ENCODE data around the gene GSG1L.

GSG1L gene

DNA sequence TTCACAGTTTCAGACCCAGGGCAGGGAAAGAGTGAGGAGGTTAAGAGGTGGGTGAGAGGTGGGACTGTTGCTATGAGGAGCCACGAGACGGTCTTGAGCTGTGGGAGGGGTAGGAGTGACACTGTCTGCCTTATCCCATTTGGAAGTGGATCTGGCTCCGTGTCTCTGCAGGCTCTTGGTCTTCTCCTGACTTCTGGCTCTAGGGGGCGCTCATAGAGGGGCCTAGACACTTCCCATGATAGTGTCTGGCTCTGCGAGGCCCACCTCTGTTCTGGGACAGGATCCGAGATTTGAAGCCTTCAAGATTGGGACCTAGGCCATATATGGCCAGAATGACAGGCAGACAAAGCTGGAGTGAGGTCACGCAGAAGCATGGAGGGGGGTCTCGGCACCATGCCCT, 204.5 kb downstream of the GSG1L start:
- no peak for DNase-seq (ENCODE audit: low read depth in 3 of 3, low spot score in 1 of 3)

DNA sequence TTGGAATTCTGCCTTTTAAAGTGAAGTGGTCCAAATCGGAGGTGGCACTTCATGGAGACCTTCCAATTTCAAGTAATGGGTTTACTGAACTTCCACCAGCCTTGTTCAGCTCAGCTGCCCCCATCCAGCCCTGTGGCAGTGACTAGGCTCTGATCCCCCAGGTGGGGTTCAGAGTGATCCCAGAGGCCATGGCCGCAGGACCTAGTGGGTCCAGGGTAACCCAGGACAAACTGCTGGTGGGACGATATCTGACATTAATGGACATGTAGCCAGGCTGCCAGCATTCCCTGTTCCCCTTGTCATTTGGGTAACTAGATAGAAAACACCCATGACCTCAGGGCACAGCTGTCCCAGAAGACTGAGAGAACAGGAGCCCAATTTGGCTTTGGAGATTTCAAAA, 209.9 kb downstream of the GSG1L start:
- no peak for DNase-seq (ENCODE audit: low read depth in 3 of 3, low spot score in 1 of 3)

DNA sequence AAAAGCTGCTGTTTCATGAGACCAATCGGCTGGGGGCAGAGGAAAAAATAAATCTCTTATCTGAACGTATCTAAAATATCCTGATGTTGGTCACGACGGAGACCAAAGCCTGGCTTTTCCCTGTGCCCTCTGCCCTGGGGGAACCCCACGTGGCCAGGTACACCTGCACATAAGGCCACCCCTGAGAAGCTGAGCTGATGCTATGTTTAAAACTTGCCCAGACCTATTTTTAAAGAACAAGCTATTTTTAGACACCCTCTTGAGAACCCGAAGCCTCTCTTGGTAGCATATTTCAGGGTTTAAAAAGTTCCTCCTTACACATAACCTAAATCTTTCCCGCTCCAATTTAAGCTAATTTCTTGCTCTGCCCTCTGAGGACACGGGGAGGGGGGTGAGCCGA, 210.4 kb downstream of the GSG1L start:
- DNase-seq (ENCODE audit: low read depth in 3 of 3, low spot score in 1 of 3): no peak

DNA sequence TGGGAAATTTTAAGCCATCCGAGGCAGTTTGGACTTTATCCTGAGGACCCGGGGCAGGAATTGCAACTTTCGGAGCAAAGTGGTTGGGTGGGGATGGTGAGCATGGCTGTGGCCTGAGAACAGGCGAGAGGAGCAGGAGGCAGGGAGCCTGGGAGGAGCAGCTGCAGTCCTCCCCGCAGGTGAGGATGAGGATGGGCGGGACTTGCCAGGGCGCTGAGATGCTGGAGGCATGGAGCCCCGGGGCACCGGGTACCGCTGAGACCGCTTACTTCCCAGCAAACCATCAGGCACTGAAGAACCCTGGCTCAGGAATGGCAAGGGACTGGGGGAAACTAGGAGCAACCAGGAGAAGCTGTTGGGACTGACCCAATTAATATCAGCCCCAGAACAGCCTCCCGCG, 210.8 kb downstream of the GSG1L start:
- no peak for DNase-seq (ENCODE audit: low read depth in 3 of 3, low spot score in 1 of 3)

DNA sequence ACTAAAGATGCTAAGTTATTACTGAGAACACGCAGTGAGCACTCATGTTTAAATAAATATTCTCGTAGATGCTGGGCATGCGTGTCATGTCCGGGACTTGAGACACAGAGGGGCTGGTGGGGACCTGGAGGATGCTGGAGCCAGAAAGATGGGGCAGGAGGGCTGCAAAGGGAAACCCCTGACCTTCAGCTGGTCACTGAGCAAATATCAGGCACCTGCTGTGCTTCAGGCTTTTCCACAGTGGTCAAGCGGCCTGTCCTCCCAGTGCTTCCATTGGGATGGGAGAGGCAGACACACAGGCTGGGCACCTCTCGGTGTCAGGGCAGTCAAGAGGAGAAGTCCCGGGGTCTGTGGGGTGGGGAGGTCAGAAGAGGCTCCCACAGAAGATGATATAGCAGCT, 211.4 kb downstream of the GSG1L start:
- no peak for DNase-seq (ENCODE audit: low read depth in 3 of 3, low spot score in 1 of 3)

DNA sequence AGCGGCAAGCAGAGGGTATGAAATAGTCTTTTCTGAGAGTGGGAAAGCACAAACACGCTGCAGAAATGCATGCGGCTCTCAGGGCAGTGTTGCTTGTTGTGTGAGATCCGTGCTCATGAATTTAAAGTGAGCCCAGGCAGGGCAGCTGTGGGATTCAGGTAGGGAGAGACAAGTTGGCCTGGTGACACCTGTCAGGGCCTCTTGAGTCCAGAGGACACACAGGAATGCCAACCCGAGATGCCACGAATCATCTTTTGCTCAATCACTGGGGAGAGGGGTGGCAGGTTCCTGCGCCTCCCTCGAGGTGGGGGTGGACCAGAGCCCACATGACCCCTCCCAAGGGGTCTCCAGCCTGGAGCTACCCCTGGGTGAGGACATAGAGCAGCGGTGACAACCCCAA, 211.9 kb downstream of the GSG1L start:
- no peak for DNase-seq (ENCODE audit: low read depth in 3 of 3, low spot score in 1 of 3)

DNA sequence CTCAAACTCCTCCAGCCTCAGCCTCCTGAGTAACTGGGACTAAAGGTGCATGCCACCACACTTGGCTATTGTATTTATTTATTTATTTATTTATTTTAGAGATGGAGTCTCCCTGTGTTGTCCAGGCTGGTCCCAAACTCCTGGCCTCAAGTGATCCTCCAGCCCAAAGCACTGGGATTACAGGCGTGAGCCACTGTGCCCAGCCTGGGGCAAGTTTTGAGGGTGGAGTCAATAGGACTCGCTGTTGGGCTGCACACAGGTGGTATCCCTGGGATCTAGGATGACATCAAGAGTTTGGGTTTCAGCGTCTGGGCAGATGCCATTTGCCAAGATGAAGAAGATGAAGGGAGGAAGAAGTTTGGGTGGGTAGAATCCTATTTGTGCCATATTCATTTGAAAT, 213.9 kb downstream of the GSG1L start:
- DNase-seq (ENCODE audit: low read depth in 3 of 3, low spot score in 1 of 3): no peak

DNA sequence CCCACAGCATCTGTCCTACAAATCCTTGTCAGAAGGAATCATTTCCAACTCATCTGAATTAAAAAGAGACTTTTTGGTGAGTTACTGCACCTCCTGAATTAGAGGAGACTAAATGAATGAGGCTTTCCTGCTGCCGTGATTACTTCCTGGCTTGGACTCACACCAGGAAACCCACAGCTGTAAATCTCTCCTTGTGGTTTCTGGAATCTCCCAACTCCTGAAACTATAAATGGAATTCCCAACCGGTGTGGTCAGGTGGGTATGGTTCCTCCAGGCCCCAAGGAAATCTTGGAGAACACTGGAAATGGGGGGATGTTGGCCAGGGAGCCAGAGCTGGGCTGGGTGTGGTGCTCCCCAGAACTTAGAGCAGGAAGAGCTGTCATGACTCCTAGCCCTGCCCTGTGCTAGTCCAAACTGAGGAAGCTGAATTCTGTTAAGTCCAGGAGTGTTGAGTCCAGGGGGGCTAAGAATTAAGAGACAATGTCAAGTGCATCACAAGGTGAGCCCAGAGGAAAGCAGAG, 216.4 kb downstream of the GSG1L start:
- DNase-seq (ENCODE audit: low read depth in 3 of 3, low spot score in 1 of 3): no peak

DNA sequence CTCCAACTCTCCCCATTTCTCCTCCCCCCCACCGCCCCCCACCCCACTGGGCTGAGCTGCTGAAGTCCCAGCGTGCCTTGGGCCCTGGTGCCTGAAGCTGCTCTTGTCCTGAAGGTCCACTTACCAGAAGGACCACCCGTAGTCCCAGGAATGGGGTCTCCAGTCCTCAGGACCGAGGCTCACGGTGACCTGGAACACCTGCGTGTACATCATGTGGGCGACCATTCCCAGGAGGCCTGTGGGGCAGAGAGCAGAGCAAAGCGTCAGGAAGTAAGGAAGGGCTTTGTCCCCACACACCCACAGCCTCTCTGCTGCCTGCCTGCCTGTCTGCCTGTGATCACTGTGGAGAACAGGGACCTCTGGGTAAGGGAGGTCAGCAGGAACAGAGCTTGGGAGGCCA, 218.7 kb downstream of the GSG1L start:
- no peak for DNase-seq (ENCODE audit: low read depth in 3 of 3, low spot score in 1 of 3)

DNA sequence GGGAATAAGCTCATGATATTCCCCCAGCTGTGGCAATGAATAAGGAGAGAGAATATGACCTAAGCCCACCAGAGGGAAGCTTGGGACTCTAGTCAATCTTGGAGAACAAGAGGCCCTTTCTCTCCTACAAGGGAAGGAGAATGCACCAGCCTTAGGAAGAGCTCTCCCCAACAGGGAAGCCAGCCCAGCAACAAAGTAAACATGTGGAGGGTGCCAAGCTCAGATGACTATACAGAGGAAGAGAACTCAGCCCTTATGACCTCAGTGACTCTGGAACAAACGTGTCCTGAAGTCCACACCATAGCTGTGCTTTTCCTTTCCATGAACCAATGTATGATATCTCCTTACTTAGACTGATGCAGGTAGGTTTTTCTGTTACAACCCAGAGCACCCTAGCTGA, 219.7 kb downstream of the GSG1L start:
- DNase-seq (ENCODE audit: low read depth in 3 of 3, low spot score in 1 of 3): no peak

DNA sequence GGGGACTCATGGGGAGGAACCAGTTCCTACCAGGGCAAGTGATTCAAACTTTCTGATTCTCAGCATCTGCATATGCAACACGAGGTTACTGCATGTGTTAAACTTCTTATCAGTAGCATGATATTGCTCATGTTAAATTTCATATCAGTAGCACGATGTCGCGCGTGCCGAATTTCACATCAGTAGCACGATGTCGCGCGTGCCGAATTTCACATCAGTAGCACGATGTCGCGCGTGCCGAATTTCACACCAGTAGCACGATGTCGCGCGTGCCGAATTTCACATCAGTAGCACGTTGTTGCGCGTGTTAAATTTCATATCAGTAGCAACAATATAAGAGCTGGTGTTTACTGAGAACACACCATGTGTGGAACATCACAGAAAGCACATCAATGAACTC, 221.6 kb downstream of the GSG1L start:
- DNase-seq (ENCODE audit: low read depth in 3 of 3, low spot score in 1 of 3): no peak

DNA sequence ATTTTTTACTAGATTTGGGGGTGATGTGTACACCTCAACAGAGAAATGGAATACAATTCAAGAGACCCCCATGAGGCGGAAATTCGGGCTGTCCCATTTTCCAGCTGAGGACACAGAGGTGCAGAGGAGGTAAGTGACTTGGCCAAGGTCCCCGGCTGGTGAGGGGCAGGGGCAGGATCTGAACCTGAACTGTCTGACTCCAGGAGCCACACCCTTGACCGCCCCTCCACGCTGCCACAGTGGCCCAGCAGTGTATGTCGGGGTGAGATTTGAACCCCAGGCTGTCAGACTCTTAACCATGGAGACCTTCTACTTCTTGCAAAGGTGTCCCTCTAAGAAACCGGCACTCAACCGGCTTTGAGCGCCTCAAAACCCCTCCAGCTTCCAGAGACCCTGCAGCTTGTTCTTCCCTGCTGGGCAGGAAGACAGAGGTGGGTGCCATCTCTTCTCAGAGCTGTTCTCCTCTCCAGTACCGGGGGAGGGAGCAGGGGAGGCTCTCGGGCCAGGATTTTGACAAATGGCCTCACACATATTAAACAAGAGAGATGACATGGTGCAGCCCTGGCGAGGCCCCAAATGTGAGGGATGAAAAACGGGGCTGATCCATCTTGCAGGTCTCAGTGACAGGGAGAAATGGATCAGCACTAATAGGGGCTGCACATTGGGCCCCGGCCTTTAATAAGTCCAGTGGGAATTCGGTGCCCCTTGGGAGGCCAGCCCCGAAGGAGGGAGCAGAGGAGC, 222.3 kb downstream of the GSG1L start:
- no peak for DNase-seq (ENCODE audit: low read depth in 3 of 3, low spot score in 1 of 3)

DNA sequence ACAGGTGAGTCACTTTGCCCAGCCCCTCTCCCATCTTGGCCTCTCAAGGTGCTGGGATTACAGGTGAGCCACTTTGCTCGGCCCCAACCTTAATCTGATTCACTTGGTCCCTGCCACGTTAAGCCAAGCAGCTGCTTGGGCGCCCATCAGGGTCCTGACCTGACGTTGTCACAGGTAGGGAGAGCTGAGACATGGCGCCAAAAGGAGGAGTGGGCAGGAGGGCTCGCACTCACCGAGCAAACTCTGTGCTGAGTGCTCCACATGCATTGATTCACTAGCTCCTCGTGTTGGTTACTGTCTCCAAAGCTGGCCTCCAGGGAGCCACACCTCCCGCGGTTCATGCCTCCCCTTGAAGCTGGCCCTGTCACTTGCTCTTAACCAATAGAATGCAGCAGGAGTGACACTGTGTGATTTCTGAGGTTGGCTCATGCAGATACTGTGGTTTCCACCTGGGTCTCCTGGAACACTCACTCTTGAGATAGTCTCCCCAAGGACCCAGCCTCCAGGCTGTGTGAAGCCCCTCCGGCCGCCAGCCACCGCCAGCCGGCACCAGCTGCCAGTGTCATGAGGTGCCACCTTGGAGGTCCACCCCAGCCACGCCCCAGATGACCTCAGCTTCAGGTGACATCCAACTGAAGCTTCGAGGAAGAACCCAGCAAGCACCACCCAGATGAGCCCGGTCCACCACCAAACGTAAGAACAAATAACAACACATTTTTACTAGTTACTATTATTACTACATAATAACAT, 223.0 kb downstream of the GSG1L start:
- DNase-seq (ENCODE audit: low read depth in 3 of 3, low spot score in 1 of 3): no peak

DNA sequence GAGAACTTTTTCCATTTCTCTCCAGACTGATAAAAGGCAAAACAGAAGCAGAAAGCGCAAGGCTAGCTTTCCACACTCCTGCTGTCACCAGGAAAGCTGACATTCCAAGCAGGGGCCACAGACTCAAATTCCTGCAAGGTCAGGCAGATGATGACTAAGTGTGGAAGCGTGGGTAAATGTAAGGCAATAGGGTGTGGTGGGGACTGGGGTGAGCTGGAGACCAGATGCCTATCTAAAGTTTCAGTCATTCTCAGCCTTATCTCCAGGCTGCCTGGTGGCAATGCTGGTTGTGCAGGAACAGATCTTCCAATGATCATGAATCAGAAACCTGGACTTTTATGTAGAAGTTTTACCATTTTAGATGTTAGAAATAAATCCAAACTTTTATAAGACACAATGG, 224.1 kb downstream of the GSG1L start:
- DNase-seq (ENCODE audit: low read depth in 3 of 3, low spot score in 1 of 3): no peak

DNA sequence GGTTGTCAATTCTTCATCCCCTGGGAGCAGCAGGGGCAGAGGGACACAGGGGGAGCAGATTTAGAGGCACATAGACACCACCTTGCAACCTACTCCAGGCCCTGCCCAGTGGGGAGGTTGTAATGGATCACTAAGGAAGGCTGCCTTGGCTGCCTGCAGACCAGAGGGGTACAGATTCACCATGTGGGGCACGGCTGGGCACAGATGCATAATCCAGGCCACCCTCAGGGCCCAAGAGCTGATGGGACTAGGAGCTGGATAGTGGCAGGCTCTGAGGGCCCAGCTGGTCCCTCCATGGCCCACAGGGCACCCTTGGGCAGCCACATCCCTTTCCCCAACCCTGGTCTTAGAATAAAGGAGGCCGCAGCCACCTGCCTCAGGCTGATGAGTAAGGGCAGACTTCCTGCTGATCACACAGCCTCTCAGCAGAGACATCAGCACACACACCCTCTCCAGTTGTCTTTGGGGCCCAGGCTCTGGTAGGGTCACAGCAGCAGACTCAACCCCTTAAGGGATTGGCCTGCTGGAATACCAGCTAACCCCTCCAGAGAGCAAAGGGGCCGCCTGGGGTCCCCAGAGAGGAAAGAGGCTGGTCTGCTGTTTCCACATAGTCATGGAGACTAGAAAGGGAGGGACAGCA, 224.9 kb downstream of the GSG1L start:
- DNase-seq (ENCODE audit: low read depth in 3 of 3, low spot score in 1 of 3): no peak

DNA sequence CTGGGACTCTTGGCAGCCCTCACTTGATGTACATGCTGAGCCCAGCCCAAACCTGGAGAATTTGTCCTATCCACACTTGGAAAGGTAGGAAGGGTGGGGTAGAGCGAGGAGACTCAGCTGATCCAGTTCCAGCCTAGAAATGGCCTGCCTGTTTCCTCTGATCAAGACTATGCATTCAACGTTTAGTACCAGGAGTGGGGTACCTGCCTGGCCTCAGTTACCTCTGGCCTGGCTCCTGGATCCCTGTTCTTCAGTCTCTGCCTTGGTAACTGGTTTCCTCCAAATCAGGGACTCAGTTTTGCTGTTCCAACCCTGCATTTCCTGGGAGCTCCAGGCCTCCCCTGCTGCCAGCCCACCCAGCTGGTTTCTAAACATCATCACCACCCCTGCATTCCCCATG, 233.5 kb downstream of the GSG1L start:
- no peak for DNase-seq (ENCODE audit: low read depth in 3 of 3, low spot score in 1 of 3)

DNA sequence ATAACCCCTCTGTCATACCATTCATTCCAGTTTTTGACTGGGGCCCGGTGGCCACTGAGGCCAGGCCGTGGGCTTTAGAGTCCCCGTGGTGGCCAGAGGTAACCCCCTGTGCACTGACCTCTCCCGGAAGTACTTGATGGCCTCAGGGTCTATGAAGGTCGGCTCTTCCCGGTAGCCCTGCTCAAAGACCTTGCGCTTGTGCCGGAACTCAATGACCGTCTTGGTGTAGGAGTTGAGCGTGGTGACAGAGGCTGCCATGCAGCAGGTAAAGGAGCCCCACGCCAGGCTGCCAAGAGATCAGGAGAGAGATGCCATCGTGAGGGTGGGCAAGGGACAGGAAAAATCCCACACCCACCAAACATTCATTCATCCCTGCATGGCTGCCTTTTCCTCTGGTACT, 234.8 kb downstream of the GSG1L start:
- DNase-seq (ENCODE audit: low read depth in 3 of 3, low spot score in 1 of 3): no peak

DNA sequence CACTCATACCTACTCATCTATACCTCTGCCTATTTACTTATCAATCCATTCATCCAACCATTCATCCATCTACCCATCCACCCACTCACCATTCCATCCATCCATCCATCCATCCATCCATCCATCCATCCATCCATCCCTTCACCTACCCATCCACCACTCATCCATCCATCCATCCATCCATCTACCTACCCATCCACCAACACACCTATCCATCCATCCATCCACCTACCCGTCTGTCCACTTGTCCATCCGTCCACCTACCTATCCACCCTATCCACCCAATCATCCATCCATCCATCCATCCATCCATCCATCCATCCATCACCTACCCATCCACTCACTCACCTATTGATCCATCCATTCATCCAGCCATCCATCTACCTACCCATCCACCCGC, 235.7 kb downstream of the GSG1L start:
- no peak for DNase-seq (ENCODE audit: low read depth in 3 of 3, low spot score in 1 of 3)

DNA sequence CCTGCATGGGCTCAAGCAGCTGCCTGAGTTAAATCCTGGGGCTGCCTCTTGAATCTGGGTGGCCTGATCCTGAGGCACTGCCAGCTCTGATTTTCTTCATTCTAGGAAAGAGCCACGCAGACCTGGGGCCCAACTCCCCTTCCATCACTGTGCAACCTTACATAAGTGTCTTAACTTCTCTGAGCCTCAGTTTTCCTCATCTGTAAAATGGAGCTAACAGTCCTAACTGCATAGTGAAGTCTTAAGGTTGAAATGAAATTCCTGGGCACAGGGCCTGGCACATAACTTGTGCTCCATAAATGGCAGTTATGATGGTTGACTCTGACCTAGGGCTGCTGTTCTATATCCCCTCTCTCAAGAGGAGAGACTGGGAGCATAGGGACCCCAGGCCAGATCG, 236.6 kb downstream of the GSG1L start:
- no peak for DNase-seq (ENCODE audit: low read depth in 3 of 3, low spot score in 1 of 3)

DNA sequence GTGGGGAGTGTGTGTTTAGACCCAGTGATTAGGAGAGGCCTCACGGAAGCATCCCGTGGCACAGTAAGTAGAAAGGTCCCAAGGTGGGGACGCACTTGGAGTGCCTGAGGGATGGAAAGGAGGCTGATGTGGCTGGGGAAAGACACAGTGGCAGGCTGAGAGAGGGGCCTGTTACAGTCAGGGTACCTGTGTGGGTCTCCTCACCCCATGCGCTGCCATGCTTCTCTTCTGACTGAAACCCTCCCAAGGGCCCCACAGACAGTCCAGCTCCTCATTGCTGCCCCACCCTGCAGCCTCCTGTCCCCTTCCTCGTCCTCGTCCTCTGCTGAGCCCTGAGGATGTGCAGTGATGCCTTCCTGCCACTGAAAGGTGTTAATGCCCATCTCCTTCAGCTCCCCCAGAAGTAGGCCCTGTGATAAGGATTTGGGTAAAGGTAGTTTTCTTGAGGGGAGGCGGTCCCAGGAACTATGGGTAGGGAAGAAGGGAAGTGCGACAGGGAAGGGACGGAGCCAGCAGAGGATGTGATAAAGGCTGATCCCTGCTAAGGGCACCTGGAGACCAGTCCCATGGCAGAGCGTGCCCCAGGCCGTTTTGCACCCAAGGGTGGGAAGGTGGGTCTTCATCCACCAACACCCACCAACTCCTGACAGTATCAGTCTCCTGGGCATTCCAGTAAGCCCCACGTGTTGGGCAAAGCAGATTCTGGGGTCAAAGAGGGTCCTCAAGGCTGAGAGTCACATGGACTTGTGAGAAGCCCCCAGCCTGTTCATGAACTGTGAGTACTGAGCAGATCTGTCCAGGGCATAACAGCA, 237.2 kb downstream of the GSG1L start:
- no peak for DNase-seq (ENCODE audit: low read depth in 3 of 3, low spot score in 1 of 3)

DNA sequence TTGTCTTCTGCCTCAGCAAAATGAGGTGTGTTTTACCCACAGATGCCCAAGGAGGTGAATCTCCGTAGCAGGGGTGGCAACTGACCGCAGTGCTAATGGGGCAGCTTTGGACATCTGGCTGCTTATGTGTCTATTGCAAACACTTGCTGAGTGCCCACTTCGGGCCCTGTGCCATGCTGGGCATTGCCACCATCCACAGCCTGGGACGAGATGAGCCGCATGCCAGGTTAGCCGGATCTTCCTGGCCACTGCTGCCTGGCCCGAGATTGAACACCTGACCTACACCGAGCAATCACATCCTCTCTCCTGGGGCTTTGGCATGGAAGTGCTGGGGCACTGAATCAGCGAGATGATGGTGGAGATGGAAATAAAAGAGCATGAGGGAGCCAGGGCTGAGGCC, 238.7 kb downstream of the GSG1L start:
- no peak for DNase-seq (ENCODE audit: low read depth in 3 of 3, low spot score in 1 of 3)

Measured in stimulated activated CD4-positive, alpha-beta T cell treated with anti-CD3 and anti-CD28 coated beads, TNF-alpha, amount 100 ng/mL, for 1 hour (primary cell).